OCI-LY7 (cell line): Measurements from ENCODE around the gene NRK. TPM values are rescaled to one million over a fixed set of nuclear protein-coding genes. Genes with fewer than 3 reads are reported as not detected.

Source experiments
- BruUV-seq: library from RNA; stranded (reverse); fragments of 400-500 nt; replicated peaks from 2 replicates; lab custom pipeline; 2021; lab: Mats Ljungman, UMichigan
- CTCF ChIA-PET: fragments of 300-600 bp; sonication (Branson Sonifier 250); formaldehyde crosslinking; loops from one replicate; lab custom pipeline; 2022; ENCODE audit warnings: antibody characterized with exemption; ENCODE audit not compliant: unreplicated experiment; lab: Charles Lee
- POLR2A ChIA-PET: fragments of 300-600 bp; sonication (Branson Sonifier 250); formaldehyde crosslinking; loops from one replicate; lab custom pipeline; 2022; ENCODE audit warnings: antibody characterized with exemption; lab: Charles Lee
- DNase-seq: peaks from one replicate; pipeline ENCODE4 v3.0.0-alpha.2; 2015; ENCODE audit warnings: low spot score
- H2AFZ ChIP-seq: fragments of 200-600 bp; sonication (generic), shearing (Covaris generic); 2 replicates; pipeline ENCODE4 v1.6.1; 2014; ENCODE audit warnings: mild to moderate bottlenecking, antibody characterized with exemption, low read length, moderate library complexity
- H3K27ac ChIP-seq: fragments of 200-600 bp; sonication (generic); 2 replicates; pipeline ENCODE4 v1.5.1; 2014; ENCODE audit warnings: mixed run types, low read depth, mild to moderate bottlenecking, moderate library complexity, low read length, inconsistent platforms; ENCODE audit not compliant: poor library complexity, severe bottlenecking
- H3K36me3 ChIP-seq: fragments of 200-600 bp; sonication (generic); 2 replicates; pipeline ENCODE4 v1.6.1; 2014; ENCODE audit warnings: mild to moderate bottlenecking, antibody characterized with exemption, low read length, moderate library complexity, mixed read lengths; ENCODE audit not compliant: insufficient read depth
- H3K4me1 ChIP-seq: fragments of 200-600 bp; sonication (generic); 2 replicates; pipeline ENCODE4 v1.5.1; 2014; ENCODE audit warnings: mild to moderate bottlenecking, low read length; ENCODE audit not compliant: insufficient read depth, poor library complexity, severe bottlenecking
- H3K4me2 ChIP-seq: fragments of 200-600 bp; sonication (generic); 2 replicates; pipeline ENCODE4 v1.6.1; 2014; ENCODE audit warnings: mild to moderate bottlenecking, low read length
- H3K4me3 ChIP-seq: fragments of 200-600 bp; sonication (generic); 2 replicates; pipeline ENCODE4 v1.5.1; 2014; ENCODE audit warnings: mild to moderate bottlenecking, low read depth, low read length; ENCODE audit not compliant: poor library complexity, severe bottlenecking
- H3K79me2 ChIP-seq: fragments of 200-600 bp; sonication (generic); 2 replicates; pipeline ENCODE4 v1.6.1; 2016; ENCODE audit warnings: low read depth, mild to moderate bottlenecking, low read length, moderate library complexity, mixed read lengths; ENCODE audit not compliant: insufficient read depth
- H3K9me2 ChIP-seq: fragments of 200-600 bp; sonication (generic); 2 replicates; pipeline ENCODE4 v1.6.1; 2016; ENCODE audit warnings: mild to moderate bottlenecking, low read length, mixed read lengths; ENCODE audit not compliant: insufficient read depth
- H3K9me3 ChIP-seq: fragments of 200-600 bp; sonication (generic); 2 replicates; pipeline ENCODE4 v1.6.1; 2014; ENCODE audit warnings: mild to moderate bottlenecking, mixed run types, low read length, mixed read lengths
- H4K20me1 ChIP-seq: fragments of 200-600 bp; sonication (generic); 2 replicates; pipeline ENCODE4 v1.6.1; 2014; ENCODE audit warnings: mild to moderate bottlenecking, antibody characterized with exemption, low read length, moderate library complexity, mixed read lengths; ENCODE audit not compliant: insufficient read depth
- EZH2phosphoT487 ChIP-seq: fragments of 200-600 bp; sonication (generic); IDR thresholded peaks from 2 replicates; pipeline ENCODE4 v1.6.1; 2018; ENCODE audit warnings: low read depth, borderline replicate concordance, mild to moderate bottlenecking, mixed run types, antibody characterized with exemption, low read length, moderate library complexity, mixed read lengths
- intact Hi-C: fragments of 100-400 bp; cut with micrococcal nuclease; formaldehyde crosslinking; loops from one replicate; pipeline ENCODE4 v1.10.0; 2022; ENCODE audit not compliant: unreplicated experiment
- total RNA-seq, 2 experiments: library from RNA; depleted of rRNA in 1 of 2; stranded (reverse); fragments of >200 nt in 1 of 2; shearing (Covaris generic) in 1 of 2; gene quantifications; 2 replicates each; pipeline ENCODE4 v1.2.3, GENCODE V29; 2014 to 2022
- TF ChIP-seq, protein P1 (sequence below): fragments of 200-600 bp; sonication (generic); conservative IDR thresholded peaks from 2 replicates; pipeline ENCODE4 v1.5.1; 2014; ENCODE audit warnings: mild to moderate bottlenecking, antibody characterized with exemption, low read length, moderate library complexity, mixed read lengths

The NRK gene
- total RNA-seq, 2 experiments from 2014 or later = not detected

DNA sequence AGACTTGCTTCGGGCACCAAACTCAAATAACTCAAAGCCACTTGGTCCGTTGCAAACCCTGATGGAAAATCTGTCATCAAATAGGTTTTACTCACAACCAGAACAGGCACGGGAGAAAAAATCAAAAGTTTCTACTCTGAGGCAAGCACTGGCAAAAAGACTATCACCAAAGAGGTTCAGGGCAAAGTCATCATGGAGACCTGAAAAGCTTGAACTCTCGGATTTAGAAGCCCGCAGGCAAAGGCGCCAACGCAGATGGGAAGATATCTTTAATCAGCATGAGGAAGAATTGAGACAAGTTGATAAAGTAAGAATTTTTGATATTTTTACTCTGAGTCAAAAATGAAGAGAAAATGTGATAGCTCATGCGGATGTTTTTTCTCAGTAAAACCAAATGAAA, 87.2 kb downstream of the NRK start:
- no peaks in the 10 kb centered on the region for H3K79me2 ChIP-seq
- POLR2A ChIA-PET = interaction anchor here (0.8 kb wide), 1 partner anchor 16 kb away, joined by 3 read pairs; no protein-coding TSS in a partner anchor
- no peaks in the 10 kb centered on the region for H3K9me3 ChIP-seq
- H2AFZ ChIP-seq = no peak overlapping the region
- H4K20me1 ChIP-seq = no peaks in the 10 kb centered on the region
- no peak overlapping the region for H3K4me3 ChIP-seq
- no peak overlapping the region for H3K4me2 ChIP-seq
- intact Hi-C loops = no loop called here
- no peak for TF ChIP-seq EZH2phosphoT487
- CTCF ChIA-PET = no interaction called here
- no peaks in the 10 kb centered on the region for H3K4me1 ChIP-seq
- DNase-seq = no peak
- H3K9me2 ChIP-seq = no peaks in the 10 kb centered on the region
- H3K36me3 ChIP-seq = no peaks in the 10 kb centered on the region
- BruUV-seq = no TSS peak
- H3K27ac ChIP-seq = no peak overlapping the region

GRCh38 chrX:105910563-105911105, 88.3 kb downstream of the NRK start:
- Histone ChIP-seq H3K4me2 (no peak overlapping the region), H3K9me2 (no peaks in the 10 kb centered on the region), H3K4me1 (no peaks in the 10 kb centered on the region), H3K9me3 (no peaks in the 10 kb centered on the region), H2AFZ (no peak overlapping the region), H3K4me3 (no peak overlapping the region), H3K27ac (no peak overlapping the region), H4K20me1 (no peaks in the 10 kb centered on the region), H3K79me2 (no peaks in the 10 kb centered on the region), H3K36me3 (no peaks in the 10 kb centered on the region)
- POLR2A ChIA-PET = no interaction called here
- intact Hi-C loops = no loop called here
- CTCF ChIA-PET = no interaction called here
- no peak for DNase-seq
- BruUV-seq = no TSS peak
- TF ChIP-seq, protein P1, sequence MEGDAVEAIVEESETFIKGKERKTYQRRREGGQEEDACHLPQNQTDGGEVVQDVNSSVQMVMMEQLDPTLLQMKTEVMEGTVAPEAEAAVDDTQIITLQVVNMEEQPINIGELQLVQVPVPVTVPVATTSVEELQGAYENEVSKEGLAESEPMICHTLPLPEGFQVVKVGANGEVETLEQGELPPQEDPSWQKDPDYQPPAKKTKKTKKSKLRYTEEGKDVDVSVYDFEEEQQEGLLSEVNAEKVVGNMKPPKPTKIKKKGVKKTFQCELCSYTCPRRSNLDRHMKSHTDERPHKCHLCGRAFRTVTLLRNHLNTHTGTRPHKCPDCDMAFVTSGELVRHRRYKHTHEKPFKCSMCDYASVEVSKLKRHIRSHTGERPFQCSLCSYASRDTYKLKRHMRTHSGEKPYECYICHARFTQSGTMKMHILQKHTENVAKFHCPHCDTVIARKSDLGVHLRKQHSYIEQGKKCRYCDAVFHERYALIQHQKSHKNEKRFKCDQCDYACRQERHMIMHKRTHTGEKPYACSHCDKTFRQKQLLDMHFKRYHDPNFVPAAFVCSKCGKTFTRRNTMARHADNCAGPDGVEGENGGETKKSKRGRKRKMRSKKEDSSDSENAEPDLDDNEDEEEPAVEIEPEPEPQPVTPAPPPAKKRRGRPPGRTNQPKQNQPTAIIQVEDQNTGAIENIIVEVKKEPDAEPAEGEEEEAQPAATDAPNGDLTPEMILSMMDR = no peak
- TF ChIP-seq EZH2phosphoT487 = no peak

DNA sequence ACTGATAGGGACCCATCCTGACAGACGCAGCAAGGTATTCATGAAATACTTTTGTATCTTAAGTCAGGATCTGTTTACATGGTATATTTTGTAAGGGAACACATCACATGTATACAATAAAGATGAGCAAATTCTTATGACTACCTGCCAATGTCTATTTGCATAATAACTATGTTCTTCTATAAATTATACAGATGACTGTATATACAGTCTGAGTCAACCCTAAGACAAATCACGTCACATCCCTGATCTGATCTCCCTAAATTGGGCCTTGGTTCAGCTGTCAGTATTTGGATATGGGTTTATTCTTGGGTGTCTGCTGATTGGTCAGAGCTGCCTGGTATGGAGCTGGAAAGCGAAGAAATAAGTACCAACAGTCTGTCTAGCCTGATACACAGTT, 122.9 kb downstream of the NRK start:
- Histone ChIP-seq H3K9me3 (no peaks in the 10 kb centered on the region), H4K20me1 (no peaks in the 10 kb centered on the region), H3K4me1 (no peaks in the 10 kb centered on the region), H3K4me2 (no peak overlapping the region), H3K79me2 (no peaks in the 10 kb centered on the region), H3K9me2 (no peaks in the 10 kb centered on the region), H3K4me3 (no peak overlapping the region), H2AFZ (no peak overlapping the region), H3K36me3 (no peaks in the 10 kb centered on the region), H3K27ac (no peak overlapping the region)
- no TSS peak for BruUV-seq
- intact Hi-C loops = no loop called here
- no peak for TF ChIP-seq EZH2phosphoT487
- TF ChIP-seq, protein P1 = no peak
- CTCF ChIA-PET = no interaction called here
- no peak for DNase-seq
- POLR2A ChIA-PET = no interaction called here
